Mammary epithelial cell (primary cell): Measurements from ENCODE around the gene TRAF3IP1.

Source experiments
- CTCF ChIP-seq, 2 donors: IDR thresholded peaks in 1 of 2; conservative IDR thresholded peaks in 1 of 2; 2 replicates each; pipeline ENCODE4 v1.5.1; 2011 to 2012; ENCODE audit warnings: inconsistent platforms in 2 of 2, low read length in 2 of 2, mild to moderate bottlenecking in 2 of 2, control low read depth in 1 of 2, low read depth in 1 of 2; ENCODE audit not compliant: insufficient read depth in 1 of 2; ENCODE audit errors: extremely low read depth in 1 of 2
- EZH2 ChIP-seq: IDR thresholded peaks from 2 replicates; pipeline ENCODE4 v1.6.1; 2012; ENCODE audit warnings: low read length, inconsistent platforms, borderline replicate concordance

GRCh38 chr2:238389988-238390589 lies 69.8 kb downstream of the TRAF3IP1 start:
- TF ChIP-seq CTCF (conservative IDR thresholded peaks at IDR 0.05 in 1 of 2, IDR thresholded peaks at IDR 0.05 in 1 of 2; ENCODE audit: extremely low read depth in 1 of 2, insufficient read depth in 1 of 2, low read depth in 1 of 2, low read length in 2 of 2) (no peak), EZH2 (no peak)
